ENCODE data around the gene SEZ6.

GRCh38 chr17:28968231-28968913, 37.5 kb downstream of the SEZ6 start:
- TF ChIP-seq, protein P1, sequence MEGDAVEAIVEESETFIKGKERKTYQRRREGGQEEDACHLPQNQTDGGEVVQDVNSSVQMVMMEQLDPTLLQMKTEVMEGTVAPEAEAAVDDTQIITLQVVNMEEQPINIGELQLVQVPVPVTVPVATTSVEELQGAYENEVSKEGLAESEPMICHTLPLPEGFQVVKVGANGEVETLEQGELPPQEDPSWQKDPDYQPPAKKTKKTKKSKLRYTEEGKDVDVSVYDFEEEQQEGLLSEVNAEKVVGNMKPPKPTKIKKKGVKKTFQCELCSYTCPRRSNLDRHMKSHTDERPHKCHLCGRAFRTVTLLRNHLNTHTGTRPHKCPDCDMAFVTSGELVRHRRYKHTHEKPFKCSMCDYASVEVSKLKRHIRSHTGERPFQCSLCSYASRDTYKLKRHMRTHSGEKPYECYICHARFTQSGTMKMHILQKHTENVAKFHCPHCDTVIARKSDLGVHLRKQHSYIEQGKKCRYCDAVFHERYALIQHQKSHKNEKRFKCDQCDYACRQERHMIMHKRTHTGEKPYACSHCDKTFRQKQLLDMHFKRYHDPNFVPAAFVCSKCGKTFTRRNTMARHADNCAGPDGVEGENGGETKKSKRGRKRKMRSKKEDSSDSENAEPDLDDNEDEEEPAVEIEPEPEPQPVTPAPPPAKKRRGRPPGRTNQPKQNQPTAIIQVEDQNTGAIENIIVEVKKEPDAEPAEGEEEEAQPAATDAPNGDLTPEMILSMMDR (IDR thresholded peaks at IDR 0.05; ENCODE audit: borderline replicate concordance, extremely low read depth, low read length, poor library complexity, severe bottlenecking) = no peak
- TF ChIP-seq EZH2 (IDR thresholded peaks at IDR 0.05; ENCODE audit: borderline replicate concordance, low read depth, low read length, severe bottlenecking) = no peak
